PC-9 (cell line): ENCODE measurements around the gene STAG1. TPM values are rescaled to one million over a fixed set of nuclear protein-coding genes. Genes with fewer than 3 reads are reported as not detected.
"Not testable (repeated sequence)": the region's sequence is repeated elsewhere in the genome, so short reads cannot be mapped to it uniquely, and the experiment has no call there.

ENCODE experiments used
- BruUV-seq: library from RNA; stranded (reverse); fragments of 400-500 nt; replicated peaks from 2 replicates; lab custom pipeline; 2021; lab: Mats Ljungman, UMichigan
- CTCF ChIA-PET: fragments of 300-600 bp; sonication (Branson Sonifier 250); formaldehyde crosslinking; loops from one replicate; lab custom pipeline; 2022; ENCODE audit warnings: antibody characterized with exemption; lab: Charles Lee
- POLR2A ChIA-PET: fragments of 300-600 bp; sonication (Branson Sonifier 250); formaldehyde crosslinking; loops from one replicate; lab custom pipeline; 2022; ENCODE audit warnings: antibody characterized with exemption; ENCODE audit not compliant: unreplicated experiment; lab: Charles Lee
- DNase-seq, 2 experiments: peaks; one replicate each; pipeline versions ENCODE4 v3.0.0 to v3.0.0-alpha.2; 2015 to 2022; ENCODE audit warnings: mixed read lengths in 1 of 2
- H2AFZ ChIP-seq: fragments of 200-600 bp; sonication (generic); 2 replicates; pipeline ENCODE4 v1.8.1; 2017; ENCODE audit warnings: antibody characterized with exemption
- H3F3A ChIP-seq: fragments of 200-600 bp; sonication (generic); 2 replicates; pipeline ENCODE4 v1.8.1; 2017; ENCODE audit warnings: antibody characterized with exemption, mild to moderate bottlenecking, low read depth; ENCODE audit not compliant: insufficient read depth
- H3K27ac ChIP-seq: fragments of 200-600 bp; sonication (generic); 2 replicates; pipeline ENCODE4 v1.6.1; 2016; ENCODE audit warnings: mixed run types
- H3K27me3 ChIP-seq: fragments of 200-600 bp; sonication (generic); 2 replicates; pipeline ENCODE4 v1.6.1; 2016; ENCODE audit warnings: low read depth, mixed run types; ENCODE audit not compliant: insufficient read depth
- H3K36me3 ChIP-seq: fragments of 200-600 bp; sonication (generic); 2 replicates; pipeline ENCODE4 v1.6.1; 2016; ENCODE audit warnings: low read depth, mixed run types
- H3K4me1 ChIP-seq: fragments of 200-600 bp; sonication (generic); replicated peaks from 2 replicates; pipeline ENCODE4 v1.6.1; 2016; ENCODE audit warnings: mixed run types; ENCODE audit not compliant: insufficient read depth
- H3K4me2 ChIP-seq: fragments of 200-600 bp; sonication (generic); 2 replicates; pipeline ENCODE4 v1.6.1; 2017; ENCODE audit warnings: mixed run types
- H3K4me3 ChIP-seq: fragments of 200-600 bp; sonication (generic); 2 replicates; pipeline ENCODE4 v1.6.1; 2016; ENCODE audit warnings: mixed run types
- H3K79me2 ChIP-seq: fragments of 200-600 bp; sonication (generic); 2 replicates; pipeline ENCODE4 v1.6.1; 2017; ENCODE audit warnings: low read depth, mixed run types
- H3K9me2 ChIP-seq: fragments of 200-600 bp; sonication (generic); 2 replicates; pipeline ENCODE4 v1.8.1; 2017; ENCODE audit warnings: mild to moderate bottlenecking; ENCODE audit not compliant: insufficient read depth
- H3K9me3 ChIP-seq: fragments of 200-600 bp; sonication (generic); 2 replicates; pipeline ENCODE4 v1.8.1; 2016; ENCODE audit warnings: low read depth; ENCODE audit not compliant: insufficient read depth
- H4K20me1 ChIP-seq: fragments of 200-600 bp; sonication (generic); 2 replicates; pipeline ENCODE4 v1.8.1; 2017; ENCODE audit not compliant: insufficient read depth
- CTCF ChIP-seq: fragments of 200-600 bp; sonication (generic); conservative IDR thresholded peaks from 2 replicates; pipeline ENCODE4 v1.6.1; 2017; ENCODE audit warnings: mixed run types, antibody characterized with exemption, mild to moderate bottlenecking, moderate library complexity
- EZH2 ChIP-seq: fragments of 200-600 bp; sonication (generic); IDR thresholded peaks from 2 replicates; pipeline ENCODE4 v1.8.0; 2017; ENCODE audit warnings: antibody characterized with exemption, low read depth
- intact Hi-C: fragments of 100-400 bp; cut with micrococcal nuclease; formaldehyde crosslinking; loops from one replicate; pipeline ENCODE4 v1.10.0; 2022; ENCODE audit not compliant: unreplicated experiment
- total RNA-seq: library from RNA; stranded (reverse); gene quantifications from 2 replicates; pipeline ENCODE4 v1.2.3, GENCODE V29; 2021

The STAG1 gene
- total RNA-seq, 1 experiment from 2014 or later, result 39.3 TPM

GRCh38 chr3:136778865-136779264, 26.7 kb upstream of the STAG1 start:
- H3K79me2 ChIP-seq, result no peaks in the 10 kb centered on the region
- H3K9me3 ChIP-seq, result no peaks in the 10 kb centered on the region
- H3K27ac ChIP-seq, result no peak overlapping the region
- intact Hi-C loops, result loop anchor here (5.0 kb wide), 1 partner anchor 83 kb away; the partner anchor contains the start of gene NCK1
- DNase-seq, result peak in 1 of 2 experiments; percentile 56
- no peak overlapping the region for H3K4me2 ChIP-seq
- H3K36me3 ChIP-seq, result no peaks in the 10 kb centered on the region
- TF ChIP-seq EZH2, result no peak
- TF ChIP-seq CTCF, result no peak
- ChIA-PET CTCF (no interaction called here), POLR2A (no interaction called here)
- H2AFZ ChIP-seq, result no peak overlapping the region
- no peaks in the 10 kb centered on the region for H3K9me2 ChIP-seq
- H3K27me3 ChIP-seq, result no peaks in the 10 kb centered on the region
- no peaks in the 10 kb centered on the region for H3F3A ChIP-seq
- H3K4me1 ChIP-seq, result no peaks in the 10 kb centered on the region
- H4K20me1 ChIP-seq, result no peaks in the 10 kb centered on the region
- H3K4me3 ChIP-seq, result no peak overlapping the region
- BruUV-seq, result no TSS peak

- H2AFZ ChIP-seq, result no peak overlapping the region
- H3K4me1 ChIP-seq, result no peaks in the 10 kb centered on the region
- H3K4me2 ChIP-seq, result no peak overlapping the region
- H3K9me3 ChIP-seq, result no peaks in the 10 kb centered on the region
- CTCF ChIA-PET, result no interaction called here
- H3K79me2 ChIP-seq, result no peaks in the 10 kb centered on the region
- no peaks in the 10 kb centered on the region for H3F3A ChIP-seq
- no peaks in the 10 kb centered on the region for H3K36me3 ChIP-seq
- H4K20me1 ChIP-seq, result no peaks in the 10 kb centered on the region
- TF ChIP-seq CTCF (no peak), EZH2 (no peak)
- no peaks in the 10 kb centered on the region for H3K9me2 ChIP-seq
- H3K27ac ChIP-seq, result no peak overlapping the region
- no peaks in the 10 kb centered on the region for H3K27me3 ChIP-seq
- H3K4me3 ChIP-seq, result no peak overlapping the region
- BruUV-seq, result no TSS peak
- no peak for DNase-seq
- POLR2A ChIA-PET, result no interaction called here
- intact Hi-C loops, result no loop called here
Measured at GRCh38 chr3:136772709-136773108, 20.5 kb upstream of the STAG1 start.

- H3K4me1 ChIP-seq, result peaks cover 19% of the 10 kb centered on the region
- POLR2A ChIA-PET, H2AFZ ChIP-seq, H3K9me3 ChIP-seq, H3K27ac ChIP-seq, H3K36me3 ChIP-seq, BruUV-seq, H4K20me1 ChIP-seq, intact Hi-C loops, H3K27me3 ChIP-seq, H3K4me2 ChIP-seq, H3K79me2 ChIP-seq, CTCF ChIA-PET, DNase-seq, H3K4me3 ChIP-seq, H3K9me2 ChIP-seq: not testable (repeated sequence)
- peaks cover 12% of the 10 kb centered on the region for H3F3A ChIP-seq
- peak; percentile 67 for TF ChIP-seq CTCF
Measured at GRCh38 chr3:136758160-136759102, 6.3 kb upstream of the STAG1 start.
